NT2/D1 (cell line): Measurements from ENCODE around the gene TMC4.
"Not testable (repeated sequence)": the region's sequence is repeated elsewhere in the genome, so short reads cannot be mapped to it uniquely, and the experiment has no call there.

Source experiments
- DNase-seq: peaks from one replicate; pipeline ENCODE4 v3.0.0-alpha.2; 2011; ENCODE audit warnings: low read depth, low spot score
- H3K27me3 ChIP-seq: 2 replicates; pipeline ENCODE4 v1.6.0; 2011; ENCODE audit warnings: mild to moderate bottlenecking; ENCODE audit not compliant: insufficient read length, insufficient read depth
- H3K36me3 ChIP-seq: 2 replicates; pipeline ENCODE4 v1.6.1; 2011; ENCODE audit warnings: mild to moderate bottlenecking, low read length, mixed read lengths; ENCODE audit not compliant: insufficient read depth, insufficient read length
- H3K4me1 ChIP-seq: 2 replicates; pipeline ENCODE4 v1.5.1; 2011; ENCODE audit not compliant: insufficient read depth, insufficient read length
- H3K4me3 ChIP-seq: 2 replicates; pipeline ENCODE4 v1.5.1; 2011; ENCODE audit warnings: low read depth; ENCODE audit not compliant: insufficient read length
- H3K9ac ChIP-seq: 2 replicates; pipeline ENCODE4 v1.6.0; 2011; ENCODE audit warnings: low read depth; ENCODE audit not compliant: insufficient read length
- H3K9me3 ChIP-seq: 2 replicates; pipeline ENCODE4 v1.5.1; 2011; ENCODE audit warnings: mild to moderate bottlenecking, low read length; ENCODE audit not compliant: insufficient read depth
- SUZ12 ChIP-seq: IDR thresholded peaks from 2 replicates; pipeline ENCODE4 v1.6.1; 2011; ENCODE audit not compliant: insufficient read length, insufficient read depth; ENCODE audit errors: extremely low read depth
- YY1 ChIP-seq: IDR thresholded peaks from 2 replicates; pipeline ENCODE4 v1.6.1; 2011; ENCODE audit not compliant: insufficient read length, insufficient read depth
- ZNF274 ChIP-seq: IDR thresholded peaks from 2 replicates; pipeline ENCODE4 v1.6.1; 2011; ENCODE audit warnings: mild to moderate bottlenecking, low read depth, low read length

The TMC4 gene

DNA sequence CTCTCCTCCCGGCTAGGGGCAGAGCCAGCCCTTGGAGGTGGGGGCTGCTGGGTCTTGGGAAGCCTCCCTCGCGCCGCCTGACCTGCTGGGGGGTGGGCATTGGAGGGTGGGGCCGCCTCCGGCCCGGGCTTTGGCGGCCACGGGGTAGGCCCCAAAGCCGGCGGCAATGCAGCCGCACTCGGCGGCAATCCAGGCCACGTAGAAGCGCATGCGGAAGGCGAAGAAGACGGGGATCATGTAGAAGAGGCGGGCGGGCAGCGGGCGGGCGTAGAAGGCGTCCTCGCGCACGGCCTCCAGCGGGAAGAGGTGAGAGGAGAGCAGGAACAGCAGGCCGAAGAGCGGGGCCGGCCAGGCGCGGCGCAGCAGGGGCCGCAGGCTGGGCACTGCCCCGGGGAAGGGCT lies 7.7 kb upstream of the TMC4 start:
- H3K9ac ChIP-seq: no peak overlapping the region
- H3K4me1 ChIP-seq: peaks cover 9% of the 10 kb centered on the region
- no peaks in the 10 kb centered on the region for H3K27me3 ChIP-seq
- TF ChIP-seq SUZ12 (no peak), ZNF274 (no peak), YY1 (no peak)
- DNase-seq: no peak
- no peak overlapping the region for H3K4me3 ChIP-seq
- H3K9me3 ChIP-seq: no peaks in the 10 kb centered on the region
- H3K36me3 ChIP-seq: peaks cover 64% of the 10 kb centered on the region

DNA sequence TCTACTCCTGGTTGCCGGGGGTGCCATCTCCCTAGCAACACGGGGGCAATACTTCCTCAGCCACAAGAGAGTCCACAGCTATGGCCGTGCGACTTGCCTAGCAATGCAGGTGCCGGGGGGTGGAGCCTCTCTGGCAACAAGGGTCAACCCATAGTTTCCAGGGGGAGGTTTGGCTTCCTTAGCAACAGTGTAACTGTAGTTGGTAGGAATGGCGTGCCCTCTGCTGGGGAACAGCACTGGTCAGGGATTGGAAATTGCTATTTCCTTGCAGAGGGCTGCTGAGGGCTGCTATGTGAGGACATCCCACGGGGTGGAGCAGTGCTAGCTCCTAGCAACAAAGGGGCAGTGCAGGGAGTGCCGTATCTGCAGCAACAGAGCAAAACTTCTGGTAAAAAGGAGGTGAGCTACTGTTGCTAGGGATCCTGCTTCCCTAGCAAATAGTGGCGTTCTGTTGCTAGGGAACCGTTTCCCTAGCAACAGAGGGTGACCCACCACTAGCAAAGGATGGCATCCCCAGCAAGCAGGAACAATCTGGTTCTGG lies 7.0 kb upstream of the TMC4 start:
- peaks cover 65% of the 10 kb centered on the region for H3K36me3 ChIP-seq
- TF ChIP-seq YY1: no peak
- no peak for TF ChIP-seq ZNF274
- TF ChIP-seq SUZ12: no peak
- H3K4me1 ChIP-seq: peaks cover 9% of the 10 kb centered on the region
- H3K9ac ChIP-seq: no peak overlapping the region
- H3K9me3 ChIP-seq: no peaks in the 10 kb centered on the region
- H3K27me3 ChIP-seq: no peaks in the 10 kb centered on the region
- no peak for DNase-seq
- no peak overlapping the region for H3K4me3 ChIP-seq

DNA sequence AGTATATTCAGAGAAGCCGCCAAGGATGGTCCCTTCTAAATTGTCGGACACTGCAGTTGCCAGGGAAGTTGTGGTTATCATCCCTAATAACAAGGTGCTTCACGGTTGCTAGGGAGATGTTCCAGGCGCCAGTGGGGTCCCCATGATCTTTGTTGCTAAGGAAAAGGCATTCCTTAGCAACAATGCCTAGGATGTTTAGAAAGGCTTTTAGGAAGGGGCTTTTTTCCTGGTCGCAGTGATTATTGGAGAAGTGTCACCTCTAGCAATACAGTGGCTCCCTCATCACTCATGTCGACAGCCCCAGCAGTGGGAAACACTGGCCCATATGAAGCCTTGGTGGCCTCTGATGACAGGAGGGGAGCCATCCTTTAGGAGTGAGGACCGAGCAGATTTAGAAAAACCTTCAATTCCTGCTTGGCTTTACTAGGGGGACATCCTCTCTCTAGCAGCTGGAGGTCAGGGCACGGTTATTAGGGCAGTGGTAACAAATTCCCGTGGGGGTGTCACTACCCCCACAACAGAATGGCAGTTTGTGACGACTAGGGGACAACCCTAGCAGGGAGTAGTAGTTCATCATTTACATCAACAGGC lies 6.4 kb upstream of the TMC4 start:
- Histone ChIP-seq H3K36me3 (peaks cover 65% of the 10 kb centered on the region), H3K9me3 (no peaks in the 10 kb centered on the region), H3K4me1 (peaks cover 9% of the 10 kb centered on the region), H3K27me3 (no peaks in the 10 kb centered on the region), H3K4me3 (no peak overlapping the region), H3K9ac (no peak overlapping the region)
- DNase-seq: no peak
- TF ChIP-seq YY1 (no peak), ZNF274 (no peak), SUZ12 (no peak)

DNA sequence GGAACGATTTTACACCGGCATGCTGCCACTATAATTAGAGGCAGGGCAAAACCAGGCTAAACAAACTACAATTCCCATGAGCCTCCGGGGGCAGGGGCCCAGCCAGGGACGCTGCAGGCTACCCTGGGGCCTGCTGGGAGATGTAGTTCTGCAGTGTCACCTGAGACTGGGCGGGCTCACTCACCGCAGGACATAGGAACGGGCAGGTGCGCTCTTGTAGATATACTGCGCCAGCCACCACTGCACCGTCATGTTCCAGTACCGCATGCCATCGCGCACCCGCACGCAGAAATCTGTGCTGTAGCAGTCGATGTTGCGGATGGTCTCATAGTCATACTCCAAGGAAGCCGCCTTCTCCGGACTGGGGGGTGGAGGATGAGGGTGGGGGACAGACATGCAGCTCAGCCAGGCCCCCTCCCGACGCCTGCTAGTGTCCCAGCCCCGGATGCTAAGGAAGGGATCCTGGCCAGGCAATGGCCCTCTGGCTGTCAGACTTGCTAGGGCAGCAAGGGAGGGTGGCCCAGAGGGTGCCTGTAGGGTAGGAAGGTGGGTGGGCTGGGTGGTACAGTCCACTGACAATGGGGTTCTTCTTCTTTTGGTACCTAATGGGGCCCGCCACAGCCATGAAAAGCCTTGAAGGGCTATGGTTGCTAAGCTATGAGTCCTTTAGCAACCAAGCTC lies 5.8 kb upstream of the TMC4 start:
- Histone ChIP-seq H3K36me3 (peaks cover 61% of the 10 kb centered on the region), H3K4me3 (no peak overlapping the region), H3K9me3 (no peaks in the 10 kb centered on the region), H3K27me3 (no peaks in the 10 kb centered on the region), H3K4me1 (peaks cover 9% of the 10 kb centered on the region), H3K9ac (no peak overlapping the region)
- DNase-seq: no peak
- no peak for TF ChIP-seq SUZ12
- TF ChIP-seq YY1: no peak
- TF ChIP-seq ZNF274: no peak

DNA sequence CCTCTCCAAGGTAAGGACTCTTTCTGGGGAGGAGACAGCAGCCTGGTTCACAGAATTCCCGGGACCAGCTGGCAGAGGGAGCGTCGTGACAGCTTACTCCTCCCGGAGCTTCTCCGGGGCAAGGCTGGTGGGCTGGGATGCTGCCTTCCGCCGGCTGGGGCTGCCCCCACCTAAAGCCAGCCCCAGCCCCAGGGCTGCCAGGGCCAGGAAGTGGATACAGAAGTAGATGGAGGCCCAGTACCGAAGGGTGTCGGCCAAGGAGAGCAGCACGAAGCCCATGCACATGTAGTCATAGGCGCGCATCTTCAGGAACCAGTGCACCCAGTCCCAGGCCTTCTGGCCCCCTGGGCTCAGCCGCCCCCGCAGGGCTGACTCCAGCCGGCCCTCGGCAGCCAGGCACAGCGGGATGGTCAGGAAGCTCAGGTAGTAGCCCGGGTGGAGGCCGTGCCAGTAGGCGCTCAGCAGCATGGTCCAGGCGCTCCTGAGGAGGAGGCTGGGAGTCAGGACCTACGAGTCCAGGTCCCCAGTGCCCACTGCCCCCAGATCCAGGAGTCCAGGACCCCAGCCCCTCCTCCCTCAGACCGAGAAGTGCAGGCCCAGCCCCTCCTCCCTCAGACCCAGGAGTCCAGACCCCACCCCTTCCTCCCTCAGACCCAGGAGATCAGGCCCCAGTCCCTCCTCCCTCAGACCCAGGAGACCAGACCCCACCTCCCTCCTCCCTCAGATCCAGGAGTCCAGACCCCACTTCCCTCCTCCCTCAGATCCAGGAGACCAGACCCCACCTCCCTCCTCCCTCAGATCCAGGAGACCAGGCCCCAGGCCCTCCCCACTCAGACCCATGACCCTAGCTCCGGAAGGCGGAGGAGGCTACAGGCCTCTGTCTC lies 1.2 kb upstream of the TMC4 start:
- Histone ChIP-seq H3K9ac (no peak overlapping the region), H3K36me3 (peaks cover 27% of the 10 kb centered on the region)
- TF ChIP-seq YY1: no peak
- no peak for TF ChIP-seq ZNF274
- TF ChIP-seq SUZ12: no peak

DNA sequence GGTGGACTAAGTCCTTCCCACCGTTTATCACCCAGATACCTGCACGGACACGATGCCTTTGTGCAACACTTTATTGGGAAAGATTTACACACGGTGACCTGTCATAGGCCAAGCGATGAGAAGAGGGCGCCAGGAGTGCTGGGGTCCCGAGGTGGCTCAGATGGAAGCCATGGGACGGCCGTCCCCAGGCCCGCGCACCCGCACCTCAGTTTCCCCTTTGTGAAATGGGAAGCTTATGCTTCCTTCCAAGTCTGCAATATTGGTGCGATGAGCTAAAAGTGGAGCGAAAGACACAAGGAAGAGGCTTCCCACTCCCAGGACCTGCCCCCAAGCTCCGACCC lies 369 bp upstream of the TMC4 start:
- TF ChIP-seq YY1 (no peak), SUZ12 (no peak), ZNF274 (no peak)
- Histone ChIP-seq H3K36me3 (peaks cover 19% of the 10 kb centered on the region), H3K4me1 (peaks cover 8% of the 10 kb centered on the region), H3K9ac (no peak overlapping the region), H3K9me3 (no peaks in the 10 kb centered on the region), H3K27me3 (no peaks in the 10 kb centered on the region), H3K4me3 (no peak overlapping the region)
- DNase-seq: no peak

More for the DNA sequence above, 1.2 kb upstream of the TMC4 start:
- Histone ChIP-seq H3K9me3 (no peaks in the 10 kb centered on the region), H3K27me3 (no peaks in the 10 kb centered on the region), H3K4me3 (no peak overlapping the region), H3K4me1 (peaks cover 8% of the 10 kb centered on the region)
- DNase-seq: no peak

DNA sequence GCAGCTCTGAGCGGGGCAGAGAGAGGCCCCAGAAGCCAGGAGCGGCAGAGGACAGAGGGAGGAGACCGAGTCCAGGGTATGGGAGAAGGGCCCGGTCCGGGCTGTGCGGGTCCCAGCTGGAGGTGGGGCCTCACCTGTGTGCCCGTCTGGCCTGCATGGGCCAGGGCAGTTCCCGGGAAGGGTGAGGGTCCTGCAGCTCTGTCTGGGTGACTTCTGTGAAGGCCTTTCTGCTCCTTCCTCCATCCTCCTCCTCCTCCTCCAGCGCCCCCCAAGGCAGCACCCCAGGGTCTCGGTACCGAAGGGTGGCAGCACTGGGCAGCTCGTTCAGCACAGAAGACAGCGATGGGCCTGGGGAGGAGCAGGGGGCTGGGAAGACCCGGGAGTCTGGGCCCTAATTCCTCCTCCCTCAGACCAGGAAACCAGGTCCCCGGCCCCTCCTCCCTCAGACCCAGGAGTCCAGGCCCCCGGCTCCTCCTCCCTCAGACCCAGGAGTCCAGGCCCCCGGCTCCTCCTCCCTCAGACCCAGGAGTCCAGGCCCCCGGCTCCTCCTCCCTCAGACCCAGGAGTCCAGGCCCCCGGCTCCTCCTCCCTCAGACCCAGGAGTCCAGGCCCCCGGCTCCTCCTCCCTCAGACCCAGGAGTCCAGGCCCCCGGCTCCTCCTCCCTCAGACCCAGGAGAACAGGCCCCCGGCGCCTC lies 1.1 kb downstream of the TMC4 start:
- H3K36me3 ChIP-seq: peaks cover 14% of the 10 kb centered on the region
- H3K9ac ChIP-seq, H3K4me3 ChIP-seq, H3K9me3 ChIP-seq, DNase-seq, H3K27me3 ChIP-seq: not testable (repeated sequence)
- peaks cover 11% of the 10 kb centered on the region for H3K4me1 ChIP-seq
